Superior temporal gyrus (tissue), 1 donor: Measurements from ENCODE around the gene MTCH1.

Experiments
- DNase-seq: peaks from one replicate; pipeline ENCODE4 v3.0.0-alpha.2; 2016; ENCODE audit errors: extremely low spot score

MTCH1 gene

DNA sequence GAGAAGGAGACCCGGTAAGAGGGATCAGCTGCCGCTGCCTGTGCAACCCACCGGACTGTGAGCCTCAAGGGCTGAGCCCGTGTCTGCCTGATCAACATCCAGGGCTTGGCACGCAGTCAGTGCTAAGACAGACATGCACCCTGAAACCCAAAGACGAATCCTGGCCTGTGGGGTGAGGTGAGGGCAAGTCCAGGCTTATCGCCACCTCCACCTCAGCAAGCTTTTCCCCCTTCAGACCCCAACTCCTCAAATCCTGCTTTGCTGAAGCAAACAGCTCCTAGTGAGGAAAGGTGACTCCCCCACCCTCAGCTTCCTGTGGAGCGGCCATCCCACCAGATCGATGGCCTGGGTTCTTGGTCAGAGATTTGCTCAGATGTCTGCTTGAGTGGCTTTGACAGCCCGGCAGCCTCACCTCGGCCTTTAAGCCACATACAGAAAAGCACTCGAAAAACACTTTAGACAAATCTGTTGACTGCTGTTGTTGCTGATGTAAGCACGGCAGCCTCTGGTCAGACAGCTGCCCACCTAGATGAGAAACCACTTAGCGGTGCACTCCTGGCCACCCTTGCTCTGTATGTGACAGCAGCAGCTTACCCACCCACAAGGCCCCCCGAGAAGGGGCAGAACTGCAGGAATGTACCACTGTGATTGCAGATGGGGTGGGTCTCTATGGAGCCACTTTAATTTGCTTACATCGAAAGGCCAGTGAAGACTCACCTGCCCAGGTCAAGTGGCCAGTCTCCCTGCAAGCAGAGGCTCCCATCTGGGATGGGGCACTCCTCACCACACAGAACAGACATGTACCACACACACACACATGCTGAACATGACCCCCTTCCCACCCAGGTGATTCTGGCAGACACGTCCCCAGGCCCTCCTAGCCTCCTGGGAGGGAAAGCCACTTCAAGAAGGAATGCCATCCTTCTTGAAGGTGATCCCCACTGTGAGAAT is 14.8 kb downstream of the MTCH1 start:
- no peak for DNase-seq

DNA sequence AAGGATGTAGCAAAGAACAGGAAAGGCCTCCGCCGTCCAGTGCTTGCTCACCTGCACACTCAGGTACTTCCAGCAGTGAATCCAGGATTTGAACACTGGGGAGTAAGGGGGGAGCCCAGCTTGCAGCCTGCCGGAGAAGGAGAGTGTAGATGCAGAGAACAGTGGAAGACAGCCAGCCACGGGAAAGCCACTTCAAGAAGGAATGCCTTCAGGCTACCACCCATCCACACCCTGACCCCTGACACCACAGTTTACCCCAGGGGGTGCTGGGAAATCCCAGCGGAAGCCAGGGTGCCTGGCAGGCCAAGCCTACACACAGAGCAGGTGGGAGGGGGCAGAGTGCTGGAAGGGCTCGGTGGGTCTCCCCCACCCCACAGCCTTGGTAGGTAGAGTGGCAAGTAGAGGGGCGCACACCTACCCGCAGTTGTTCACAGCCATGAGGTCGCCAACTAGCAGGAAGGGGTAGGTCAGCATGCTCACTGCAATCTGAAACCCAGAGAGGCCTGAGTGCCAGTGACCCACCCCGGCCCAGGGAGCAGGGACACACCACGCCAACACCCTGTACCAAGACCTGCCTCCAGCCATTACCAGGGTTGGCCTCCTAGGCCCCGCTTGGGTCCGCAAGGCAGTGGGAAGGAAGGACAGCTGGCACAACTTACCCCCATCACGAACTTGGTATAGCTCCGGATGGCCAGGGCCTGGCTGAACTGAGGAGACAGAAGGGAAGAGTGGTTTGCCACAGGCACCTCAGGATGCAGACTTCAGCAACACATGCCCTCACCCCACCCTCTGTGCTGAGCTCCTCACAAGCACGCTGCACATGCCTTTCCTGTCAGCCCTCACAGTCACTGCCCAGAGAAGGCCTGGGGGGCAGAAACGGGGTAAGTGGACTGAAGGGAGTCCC is 15.8 kb downstream of the MTCH1 start:
- DNase-seq, result no peak

DNA sequence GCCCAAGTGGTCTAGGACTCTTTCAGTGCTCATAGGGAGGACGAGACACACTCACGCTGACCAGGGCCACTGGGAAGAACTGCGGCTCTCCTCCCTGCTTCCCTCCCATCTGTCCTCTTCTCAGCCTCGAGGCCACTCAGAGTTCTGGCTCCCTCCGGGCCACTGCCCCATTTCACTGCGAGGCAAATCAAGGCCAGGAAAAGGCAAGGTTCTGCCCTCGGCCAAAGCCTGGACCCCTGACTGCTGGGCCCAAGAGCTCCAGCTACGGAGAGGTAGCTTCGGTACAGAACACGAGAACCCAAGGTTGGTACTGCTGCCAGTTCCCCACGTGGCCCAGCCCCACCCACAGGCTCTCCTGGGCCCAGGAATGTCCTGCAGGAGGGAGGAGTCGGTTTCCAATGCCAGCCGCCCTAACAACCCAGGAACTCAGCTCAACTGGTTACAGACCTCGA is 16.7 kb downstream of the MTCH1 start:
- DNase-seq, result no peak

DNA sequence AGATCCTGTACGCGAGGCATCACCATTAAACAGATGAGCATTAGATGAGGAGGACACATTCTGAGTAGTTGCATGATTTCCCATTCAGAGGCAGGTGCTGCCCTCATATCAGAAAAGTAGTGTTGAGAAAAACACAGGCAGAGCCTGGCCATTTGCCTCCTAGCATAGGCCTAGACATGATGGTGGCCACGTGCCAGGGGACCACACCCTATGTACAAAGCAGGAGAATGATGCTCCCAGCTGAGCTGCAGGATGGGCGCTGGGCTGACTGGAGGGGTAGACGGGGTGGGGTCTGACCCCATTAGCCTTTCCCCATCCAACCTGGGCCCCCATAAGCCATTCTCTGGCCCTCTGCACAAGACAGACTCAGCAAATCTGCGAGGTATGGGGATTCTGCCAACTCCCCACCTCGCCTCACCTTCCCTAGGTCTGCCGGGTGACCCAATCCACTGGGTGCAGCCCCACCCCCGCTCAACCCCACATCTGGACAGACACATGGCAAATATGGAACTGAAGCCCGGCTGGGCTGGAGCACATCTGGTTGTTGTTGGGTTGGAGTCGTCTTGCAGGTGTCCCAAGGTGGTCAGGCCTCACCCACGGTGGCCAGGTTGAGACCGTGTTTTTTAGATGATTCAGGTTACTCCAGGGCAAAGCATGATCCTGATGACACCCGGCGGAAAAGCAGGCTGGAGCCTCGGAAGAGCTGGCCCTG is 17.6 kb downstream of the MTCH1 start:
- DNase-seq, result no peak

DNA sequence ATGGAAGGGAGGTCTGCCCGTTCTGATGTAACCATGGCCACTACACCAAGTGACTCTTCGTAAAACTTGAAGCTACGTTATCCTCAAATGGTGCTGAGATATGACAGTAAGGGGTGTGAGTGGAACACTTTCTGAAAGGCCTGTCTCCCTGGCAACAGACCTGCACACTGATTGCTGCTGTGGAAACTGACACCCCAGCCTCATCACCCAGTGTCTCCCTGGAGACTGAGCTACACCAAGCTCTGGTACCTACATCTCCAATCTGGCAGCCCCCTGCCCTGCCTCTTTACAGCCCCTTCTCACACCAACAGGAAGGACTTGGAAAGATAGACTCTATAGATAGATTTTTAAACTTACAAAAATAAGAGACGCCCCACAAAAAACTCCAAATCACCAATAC is 18.2 kb downstream of the MTCH1 start:
- DNase-seq, result no peak

DNA sequence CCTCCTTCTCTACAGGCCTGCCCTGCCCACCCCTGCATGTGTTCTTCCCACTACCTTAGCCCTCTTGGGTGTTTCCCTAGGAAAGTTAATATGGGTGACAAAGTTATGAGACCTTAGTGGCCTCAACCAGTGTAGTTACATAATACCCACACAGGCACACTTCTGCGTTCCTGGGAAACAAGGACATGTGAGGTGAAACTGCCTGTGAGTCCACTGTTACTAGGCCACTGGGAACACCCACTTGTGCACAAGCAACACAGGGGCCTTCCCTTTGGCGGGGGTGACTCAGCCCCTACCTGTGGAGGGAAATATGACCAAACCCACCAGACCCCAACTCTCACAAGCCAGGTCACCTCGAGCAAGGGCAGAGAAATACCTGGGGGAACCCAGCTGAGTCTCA is 18.7 kb downstream of the MTCH1 start:
- no peak for DNase-seq

DNA sequence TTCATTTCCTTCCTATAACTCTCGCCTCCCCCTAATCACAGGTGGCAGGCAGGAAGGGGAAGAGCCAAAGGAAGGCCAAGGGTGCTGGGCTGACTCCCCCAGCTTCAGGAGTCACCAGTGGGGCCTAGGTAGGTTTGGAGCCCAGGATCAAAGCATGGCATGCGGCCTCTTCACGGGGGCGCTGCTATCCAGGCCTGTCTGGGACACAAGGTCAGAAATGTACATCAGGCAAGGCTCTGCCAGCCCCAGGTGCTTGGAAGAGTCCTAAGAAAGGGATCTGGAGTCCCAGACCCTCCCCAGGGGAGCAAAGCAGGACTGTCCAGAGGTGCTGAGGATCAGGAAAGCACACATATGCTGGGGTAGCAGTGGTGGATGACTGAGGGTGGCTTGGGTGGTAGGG is 21.1 kb downstream of the MTCH1 start:
- no peak for DNase-seq

DNA sequence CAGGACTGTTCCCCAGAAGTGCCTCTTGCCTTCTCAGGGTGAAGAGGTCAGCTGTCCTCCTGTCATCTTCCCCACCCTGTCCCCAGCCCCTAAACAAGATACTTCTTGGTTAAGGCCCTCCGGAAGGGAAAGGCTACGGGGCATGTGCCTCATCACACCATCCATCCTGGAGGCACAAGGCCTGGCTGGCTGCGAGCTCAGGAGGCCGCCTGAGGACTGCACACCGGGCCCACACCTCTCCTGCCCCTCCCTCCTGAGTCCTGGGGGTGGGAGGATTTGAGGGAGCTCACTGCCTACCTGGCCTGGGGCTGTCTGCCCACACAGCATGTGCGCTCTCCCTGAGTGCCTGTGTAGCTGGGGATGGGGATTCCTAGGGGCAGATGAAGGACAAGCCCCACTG is 21.6 kb downstream of the MTCH1 start:
- DNase-seq, result no peak

DNA sequence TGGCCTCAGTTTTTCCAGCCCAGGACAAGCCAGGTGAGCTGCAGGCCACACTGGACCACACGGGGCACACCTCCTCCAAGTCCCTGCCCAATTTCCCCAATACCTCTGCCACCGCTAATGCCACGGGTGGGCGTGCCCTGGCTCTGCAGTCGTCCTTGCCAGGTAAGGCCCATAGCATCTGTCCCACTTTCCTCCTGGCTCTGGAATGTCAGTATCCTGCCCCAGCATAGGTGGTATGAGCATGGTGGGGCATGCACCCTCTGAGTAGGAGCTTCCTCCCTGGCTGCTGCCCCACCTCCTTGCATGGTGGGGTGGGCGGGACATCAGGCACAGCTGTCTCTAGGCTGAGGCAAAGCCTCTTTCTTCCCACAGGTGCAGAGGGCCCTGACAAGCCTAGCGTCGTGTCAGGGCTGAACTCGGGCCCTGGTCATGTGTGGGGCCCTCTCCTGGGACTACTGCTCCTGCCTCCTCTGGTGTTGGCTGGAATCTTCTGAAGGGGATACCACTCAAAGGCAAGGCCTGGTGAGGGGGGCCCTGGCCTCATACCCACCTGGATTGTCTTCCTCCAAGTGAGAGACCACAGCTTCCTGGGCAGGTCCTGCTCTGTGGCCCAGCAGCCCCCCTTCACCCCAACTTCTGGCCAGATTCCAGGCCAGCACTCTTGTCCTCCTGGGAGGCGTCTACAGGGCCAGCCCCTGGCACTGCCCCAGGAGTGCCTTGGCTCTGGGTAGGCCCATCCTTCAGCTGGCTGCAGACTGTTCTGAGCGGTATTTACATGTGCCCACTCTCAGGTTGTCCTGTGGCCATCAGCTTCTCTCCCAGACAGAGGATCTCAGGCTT is 22.3 kb downstream of the MTCH1 start:
- DNase-seq, result no peak

DNA sequence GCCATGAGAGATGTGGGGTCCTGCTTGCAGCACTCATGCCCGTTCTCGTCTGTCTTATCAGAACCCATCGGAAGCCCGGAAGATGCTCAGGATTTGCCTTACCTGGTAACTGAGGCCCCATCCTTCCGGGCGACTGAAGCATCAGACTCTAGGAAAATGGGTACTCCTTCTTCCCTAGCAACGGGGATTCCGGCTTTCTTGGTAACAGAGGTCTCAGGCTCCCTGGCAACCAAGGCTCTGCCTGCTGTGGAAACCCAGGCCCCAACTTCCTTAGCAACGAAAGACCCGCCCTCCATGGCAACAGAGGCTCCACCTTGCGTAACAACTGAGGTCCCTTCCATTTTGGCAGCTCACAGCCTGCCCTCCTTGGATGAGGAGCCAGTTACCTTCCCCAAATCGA is 23.1 kb downstream of the MTCH1 start:
- DNase-seq, result no peak

DNA sequence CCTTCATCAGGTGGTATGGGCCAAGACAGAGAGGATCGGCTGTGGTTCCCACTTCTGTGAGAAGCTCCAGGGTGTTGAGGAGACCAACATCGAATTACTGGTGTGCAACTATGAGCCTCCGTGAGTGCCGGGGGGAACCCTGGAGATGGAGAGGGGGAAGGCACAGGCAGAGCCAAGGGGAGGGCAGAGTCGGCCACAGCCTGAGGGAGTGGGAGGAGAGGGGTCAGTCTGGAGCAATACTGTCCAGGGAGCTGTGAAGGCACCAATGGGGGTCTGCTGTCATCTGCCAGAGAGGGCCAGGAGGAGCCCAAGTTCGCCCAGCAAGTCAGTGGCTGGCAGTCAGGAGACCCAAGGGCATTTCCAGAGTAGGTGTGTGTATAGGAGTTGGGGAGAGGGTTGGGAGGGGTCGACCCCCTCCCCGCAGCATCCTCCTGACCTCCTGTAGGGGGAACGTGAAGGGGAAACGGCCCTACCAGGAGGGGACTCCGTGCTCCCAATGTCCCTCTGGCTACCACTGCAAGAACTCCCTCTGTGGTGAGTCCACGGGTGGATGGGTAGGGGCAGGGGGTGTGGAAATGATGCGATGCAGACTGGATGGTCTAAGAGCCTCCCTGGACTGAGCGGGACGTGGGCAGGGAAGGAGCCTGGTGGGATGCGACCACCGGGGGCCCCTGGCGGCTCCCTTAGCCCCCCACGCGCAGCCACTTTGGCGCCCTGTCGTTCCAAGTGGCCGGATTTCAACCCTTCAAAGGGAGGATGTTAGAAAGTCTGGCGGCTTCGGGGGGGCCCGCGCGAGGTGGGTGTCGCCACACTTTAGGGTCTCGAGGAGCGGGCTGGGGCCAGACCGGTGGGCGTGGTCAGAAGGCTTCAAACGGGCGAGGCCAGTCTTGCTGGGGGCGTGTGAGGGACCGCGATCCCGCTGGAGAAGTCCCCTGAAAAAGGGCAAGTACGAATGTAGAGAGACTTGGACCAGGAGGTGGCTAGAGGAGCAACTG is 24.3 kb downstream of the MTCH1 start:
- DNase-seq, result no peak

DNA sequence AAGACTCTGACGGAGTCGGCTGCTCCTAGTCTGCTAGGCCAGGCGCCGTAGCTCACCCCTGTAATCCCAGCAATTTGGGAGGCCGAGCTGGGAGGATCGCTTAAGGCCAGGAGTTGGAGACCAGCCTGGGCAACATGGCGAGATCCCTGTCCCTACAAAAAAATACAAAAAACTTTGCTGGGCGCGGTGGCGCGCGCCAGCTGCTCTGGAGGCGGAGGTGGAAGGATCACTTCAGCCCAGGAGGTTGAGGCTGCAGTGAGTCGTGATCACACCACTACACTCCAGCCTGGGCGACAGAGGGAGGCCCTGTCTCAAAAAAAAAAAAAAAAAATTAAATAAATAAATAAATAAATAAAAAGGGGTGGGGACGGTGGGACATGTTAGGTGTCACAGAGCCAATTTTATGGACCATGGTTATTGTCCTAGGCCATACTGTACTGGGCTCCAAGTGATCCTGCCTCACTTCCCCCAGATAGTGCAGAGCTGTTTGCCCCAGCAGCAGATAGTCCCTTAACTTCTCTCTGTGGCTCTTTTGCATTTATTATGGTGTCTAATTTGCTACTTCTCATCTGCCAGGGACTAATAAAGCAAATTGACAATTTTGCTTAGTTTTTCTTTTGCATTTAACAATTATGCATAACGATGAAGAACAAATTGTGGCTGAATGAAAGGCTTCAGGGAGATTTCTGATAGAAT is 26.3 kb downstream of the MTCH1 start:
- DNase-seq, result no peak

DNA sequence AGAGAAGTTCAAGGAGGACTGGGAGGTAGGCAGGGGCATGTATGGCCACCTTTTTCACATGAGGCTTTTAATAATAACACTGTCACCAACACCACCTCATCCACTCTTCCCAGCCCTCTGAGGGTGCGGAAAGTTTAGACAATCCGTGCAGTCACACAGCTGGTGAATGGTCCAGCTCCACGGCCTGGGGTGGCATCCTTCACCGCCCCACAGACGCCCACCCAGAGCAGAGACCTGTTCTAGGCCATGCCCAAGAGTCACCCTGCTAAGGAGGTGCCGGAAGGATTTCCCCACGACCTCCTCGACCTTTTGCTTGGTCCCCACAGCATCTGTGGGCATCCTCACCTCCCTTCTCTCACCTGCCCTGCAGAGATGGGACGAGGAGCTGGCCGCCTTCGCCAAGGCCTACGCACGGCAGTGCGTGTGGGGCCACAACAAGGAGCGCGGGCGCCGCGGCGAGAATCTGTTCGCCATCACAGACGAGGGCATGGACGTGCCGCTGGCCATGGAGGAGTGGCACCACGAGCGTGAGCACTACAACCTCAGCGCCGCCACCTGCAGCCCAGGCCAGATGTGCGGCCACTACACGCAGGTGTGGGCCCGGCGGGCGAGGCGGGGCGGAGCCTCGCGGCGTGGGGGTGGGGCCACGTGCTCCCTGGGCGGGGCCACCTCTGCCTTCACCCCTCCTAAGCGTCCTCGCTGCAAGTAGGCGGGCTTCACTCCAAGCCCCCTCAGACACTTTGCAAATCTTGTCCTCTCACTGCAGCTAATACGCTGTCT is 27.0 kb downstream of the MTCH1 start:
- DNase-seq, result no peak

DNA sequence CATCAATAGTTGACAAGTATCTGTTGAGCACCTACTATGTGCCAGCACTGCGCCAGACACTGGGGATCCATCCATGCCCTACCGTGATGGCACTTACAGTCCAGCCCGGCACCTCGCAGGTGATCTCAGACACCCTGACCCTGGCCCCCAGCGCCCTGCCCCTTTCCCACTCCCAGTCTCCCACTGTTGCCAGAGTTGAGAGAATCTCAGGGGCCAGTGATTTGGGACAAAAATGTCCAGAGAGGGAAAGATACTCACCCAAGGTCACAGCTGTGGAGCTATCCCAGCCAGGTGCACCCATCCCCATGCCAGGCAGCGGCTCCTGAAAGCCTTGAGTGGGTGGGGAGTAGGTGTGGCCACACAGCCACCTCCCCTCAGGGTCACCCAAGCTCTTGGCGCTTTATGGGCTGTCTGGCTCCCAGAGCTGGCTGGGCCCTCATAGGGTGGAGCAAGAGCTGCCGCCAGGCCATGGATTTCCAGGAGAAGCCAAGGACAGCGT is 28.2 kb downstream of the MTCH1 start:
- DNase-seq, result no peak

DNA sequence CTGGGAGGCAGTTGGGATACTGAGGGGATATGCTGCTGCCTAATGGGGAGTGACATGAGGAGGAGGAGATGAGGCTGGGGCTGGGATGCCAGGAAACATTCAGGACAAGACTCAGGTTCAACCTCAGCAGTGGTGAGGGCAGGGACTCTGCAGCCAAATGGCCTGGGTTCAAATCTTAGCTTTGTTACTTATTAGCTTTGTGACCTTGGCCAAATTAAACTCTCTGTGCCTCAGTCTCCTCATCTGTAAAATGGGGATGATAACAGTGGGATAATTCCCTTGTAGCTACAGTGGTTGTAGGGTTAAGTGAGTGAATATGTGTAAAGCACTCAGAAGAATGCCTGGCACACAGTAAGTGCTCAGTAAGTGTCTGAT is 29.6 kb downstream of the MTCH1 start:
- DNase-seq, result no peak

DNA sequence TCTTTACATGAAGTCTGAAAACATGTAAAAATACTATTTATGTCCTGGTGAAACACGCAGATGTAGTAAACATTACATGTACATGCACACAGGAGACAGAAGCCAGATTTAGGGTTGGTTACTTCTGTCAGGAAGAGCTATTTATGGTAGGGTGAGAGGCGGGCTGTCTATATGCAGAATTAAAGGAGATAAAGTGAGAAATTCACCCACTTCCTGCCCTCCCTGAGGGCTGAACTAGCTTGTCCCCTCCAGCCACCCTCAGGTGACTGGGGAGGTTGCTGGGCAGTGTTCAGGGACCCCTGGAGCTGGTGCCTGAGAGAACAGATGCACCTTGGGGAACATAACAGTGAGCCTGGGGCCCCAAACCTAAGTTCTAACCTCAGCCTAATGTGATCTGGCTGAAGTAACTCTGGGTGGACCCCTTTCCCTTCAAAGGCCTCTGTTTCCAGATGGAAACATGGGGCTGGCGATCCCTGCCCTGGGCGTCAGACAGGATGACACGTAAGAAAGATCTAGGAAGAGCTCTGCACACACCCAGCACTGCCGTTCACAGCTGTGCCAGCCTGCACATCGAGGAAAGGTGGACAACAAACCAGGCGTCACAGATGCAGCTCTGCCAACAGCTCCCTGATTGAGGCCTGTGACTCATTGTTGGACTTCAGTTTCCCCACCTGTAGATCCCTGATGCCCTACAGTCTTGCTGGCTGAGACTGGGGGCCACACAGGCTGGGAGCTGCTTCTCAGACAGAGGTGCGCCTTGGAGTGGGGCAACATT is 30.1 kb downstream of the MTCH1 start:
- no peak for DNase-seq

DNA sequence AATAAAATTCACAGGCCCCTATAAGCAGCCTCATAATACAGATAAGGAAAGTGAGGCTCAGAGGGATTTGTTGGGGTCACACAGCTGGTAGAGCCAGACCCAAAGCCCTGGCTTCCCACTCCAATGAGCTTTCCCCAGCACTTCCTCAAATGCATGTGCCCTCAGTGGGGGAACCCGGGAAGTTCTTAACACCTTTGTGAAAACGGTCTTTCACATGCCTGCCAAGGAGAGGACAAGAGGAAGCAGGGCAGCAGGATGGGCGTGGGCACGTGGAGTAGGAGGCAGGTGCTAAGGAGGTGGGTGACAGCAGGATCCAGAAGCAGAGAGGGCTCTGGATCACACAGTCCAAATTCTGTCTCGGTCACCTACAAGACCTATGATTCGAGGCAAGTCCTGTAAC is 30.9 kb downstream of the MTCH1 start:
- DNase-seq, result no peak
